ENCODE data around the gene OLFML2B. TPM values are rescaled to one million over a fixed set of nuclear protein-coding genes. Genes with fewer than 3 reads are reported as not detected.
A peak's percentile ranks its signal among the peaks of the same experiment; 100 is the strongest.
"Not testable (repeated sequence)": the region's sequence is repeated elsewhere in the genome, so short reads cannot be mapped to it uniquely, and the experiment has no call there.

The OLFML2B gene
- total and polyA plus RNA-seq, 2 experiments from 2014 or later = 0.36 to 1.9 TPM

DNA sequence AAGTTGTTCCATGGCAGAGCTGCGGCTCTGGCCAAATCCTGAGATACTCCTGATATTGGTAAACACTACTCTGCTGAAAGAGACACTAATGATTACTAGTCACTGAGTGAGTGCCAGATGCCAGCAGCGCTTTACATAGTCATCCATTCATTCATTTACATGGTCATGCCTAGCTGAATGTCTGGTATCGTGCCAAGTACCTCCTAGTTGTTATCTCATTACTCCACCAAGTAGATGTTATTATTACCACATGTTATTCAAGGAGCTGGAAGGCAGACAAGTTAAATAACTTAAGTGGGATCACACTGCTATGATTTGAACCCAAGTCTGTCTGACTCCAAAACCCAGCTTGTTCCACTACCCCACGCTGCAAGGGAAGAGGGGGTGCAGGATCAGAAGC is 4.7 kb downstream of the OLFML2B start:
- no peak overlapping the region for H3K27ac ChIP-seq
- peaks cover 4% of the 10 kb centered on the region for H3K4me1 ChIP-seq (ENCODE audit: low read depth)
- no peak overlapping the region for H3K4me3 ChIP-seq
- peaks cover 15% of the 10 kb centered on the region for H3K27me3 ChIP-seq
- peak in 1 of 2 donors; percentile 83 for DNase-seq (ENCODE audit: low read depth in 1 of 2, low spot score in 1 of 2)
- TF ChIP-seq, protein P1, sequence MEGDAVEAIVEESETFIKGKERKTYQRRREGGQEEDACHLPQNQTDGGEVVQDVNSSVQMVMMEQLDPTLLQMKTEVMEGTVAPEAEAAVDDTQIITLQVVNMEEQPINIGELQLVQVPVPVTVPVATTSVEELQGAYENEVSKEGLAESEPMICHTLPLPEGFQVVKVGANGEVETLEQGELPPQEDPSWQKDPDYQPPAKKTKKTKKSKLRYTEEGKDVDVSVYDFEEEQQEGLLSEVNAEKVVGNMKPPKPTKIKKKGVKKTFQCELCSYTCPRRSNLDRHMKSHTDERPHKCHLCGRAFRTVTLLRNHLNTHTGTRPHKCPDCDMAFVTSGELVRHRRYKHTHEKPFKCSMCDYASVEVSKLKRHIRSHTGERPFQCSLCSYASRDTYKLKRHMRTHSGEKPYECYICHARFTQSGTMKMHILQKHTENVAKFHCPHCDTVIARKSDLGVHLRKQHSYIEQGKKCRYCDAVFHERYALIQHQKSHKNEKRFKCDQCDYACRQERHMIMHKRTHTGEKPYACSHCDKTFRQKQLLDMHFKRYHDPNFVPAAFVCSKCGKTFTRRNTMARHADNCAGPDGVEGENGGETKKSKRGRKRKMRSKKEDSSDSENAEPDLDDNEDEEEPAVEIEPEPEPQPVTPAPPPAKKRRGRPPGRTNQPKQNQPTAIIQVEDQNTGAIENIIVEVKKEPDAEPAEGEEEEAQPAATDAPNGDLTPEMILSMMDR (IDR thresholded peaks at IDR 0.05; ENCODE audit: low read depth, low read length) = no peak
- no peaks in the 10 kb centered on the region for H3K36me3 ChIP-seq
- no peaks in the 10 kb centered on the region for H3K9me3 ChIP-seq (ENCODE audit: low read depth)

DNA sequence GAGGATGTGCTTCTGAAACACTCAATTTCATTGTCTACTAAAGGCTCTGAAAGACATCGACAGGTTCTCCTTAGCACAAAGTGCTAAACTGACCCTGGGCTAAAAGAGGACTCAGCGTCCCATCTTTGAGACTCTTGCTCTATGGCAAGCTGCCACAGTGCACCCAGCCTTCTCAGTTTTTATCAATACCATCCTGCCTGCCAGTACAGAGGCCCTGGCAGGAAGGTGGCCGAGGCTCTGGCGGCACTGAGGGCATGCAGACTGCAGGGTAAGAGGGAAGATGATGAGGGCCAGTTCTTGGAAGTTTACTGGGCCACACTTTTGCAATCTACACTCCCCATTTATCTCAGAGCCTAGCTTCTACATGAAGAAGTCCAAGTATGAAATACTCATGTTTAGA is 5.3 kb downstream of the OLFML2B start:
- H3K4me1 ChIP-seq (ENCODE audit: low read depth) = peaks cover 4% of the 10 kb centered on the region
- no peak overlapping the region for H3K4me3 ChIP-seq
- no peak overlapping the region for H3K27ac ChIP-seq
- no peaks in the 10 kb centered on the region for H3K36me3 ChIP-seq
- DNase-seq (ENCODE audit: low read depth in 1 of 2, low spot score in 1 of 2) = no peak
- H3K27me3 ChIP-seq = peaks cover 10% of the 10 kb centered on the region
- TF ChIP-seq, protein P1 (IDR thresholded peaks at IDR 0.05; ENCODE audit: low read depth, low read length) = no peak
- H3K9me3 ChIP-seq (ENCODE audit: low read depth) = no peaks in the 10 kb centered on the region

DNA sequence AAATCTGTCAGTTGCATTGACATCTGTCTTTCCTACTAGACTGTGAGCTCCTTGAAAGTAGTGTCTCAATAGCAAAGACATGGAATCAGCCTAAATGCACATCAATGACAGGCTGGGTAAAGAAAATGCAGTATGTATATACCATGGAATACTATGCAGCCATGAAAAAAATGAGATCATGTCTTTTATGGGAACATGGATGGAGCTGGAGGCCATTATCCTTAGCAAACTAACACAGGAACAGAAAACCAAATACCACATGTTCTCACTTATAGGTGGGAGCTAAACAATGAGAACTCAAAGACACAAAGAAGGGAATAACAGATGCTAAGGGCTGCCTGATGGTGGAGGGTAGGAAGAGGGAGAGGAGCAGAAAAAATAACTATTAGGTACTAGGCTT is 5.9 kb downstream of the OLFML2B start:
- H3K27me3 ChIP-seq; H3K4me3 ChIP-seq; H3K27ac ChIP-seq; DNase-seq (ENCODE audit: low read depth in 1 of 2, low spot score in 1 of 2); H3K9me3 ChIP-seq (ENCODE audit: low read depth); H3K36me3 ChIP-seq; H3K4me1 ChIP-seq (ENCODE audit: low read depth): not testable (repeated sequence)

DNA sequence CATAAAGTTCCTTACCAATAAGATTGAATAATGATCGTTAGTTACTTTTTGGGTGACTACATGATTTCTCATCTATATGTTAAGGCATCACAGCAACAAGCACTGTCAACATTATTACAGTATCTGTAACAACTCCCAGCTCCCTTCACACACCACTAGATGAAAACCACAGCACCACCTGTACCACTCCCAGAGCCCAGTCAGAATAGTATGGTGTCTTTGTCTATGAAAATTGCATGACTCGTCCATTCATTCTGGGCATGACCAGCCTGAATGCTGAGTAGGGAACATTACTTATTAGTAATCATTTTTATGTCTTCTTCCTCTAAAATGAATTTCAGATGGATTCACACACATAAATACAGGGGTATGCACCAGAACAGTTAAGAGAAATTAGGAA is 7.0 kb downstream of the OLFML2B start:
- no peaks in the 10 kb centered on the region for H3K36me3 ChIP-seq
- H3K4me1 ChIP-seq (ENCODE audit: low read depth) = peaks cover 8% of the 10 kb centered on the region
- H3K27me3 ChIP-seq = no peaks in the 10 kb centered on the region
- H3K4me3 ChIP-seq = no peak overlapping the region
- H3K27ac ChIP-seq = no peak overlapping the region
- no peaks in the 10 kb centered on the region for H3K9me3 ChIP-seq (ENCODE audit: low read depth)
- TF ChIP-seq, protein P1 (IDR thresholded peaks at IDR 0.05; ENCODE audit: low read depth, low read length) = no peak
- DNase-seq (ENCODE audit: low read depth in 1 of 2, low spot score in 1 of 2) = no peak

DNA sequence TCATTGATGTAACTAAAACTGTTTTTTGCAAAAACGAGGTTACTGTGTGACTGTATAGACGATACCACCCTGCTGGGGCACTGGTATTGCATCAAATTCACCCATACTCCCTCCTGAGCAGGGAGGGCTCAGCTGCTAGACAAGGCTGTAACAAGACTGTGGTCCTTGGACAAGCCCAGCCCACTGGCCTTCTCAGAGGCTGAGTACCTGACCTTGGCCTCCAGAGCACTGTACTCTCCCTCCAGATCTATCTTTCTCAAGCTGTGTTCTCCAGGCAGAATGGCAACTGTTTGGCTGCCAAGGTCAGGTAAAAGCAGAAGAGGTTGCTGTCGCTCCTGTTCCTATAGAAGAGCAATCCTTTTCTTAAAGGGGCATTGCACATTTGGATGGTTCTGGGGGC is 8.5 kb downstream of the OLFML2B start:
- Histone ChIP-seq H3K36me3 (no peaks in the 10 kb centered on the region), H3K4me1 (ENCODE audit: low read depth) (peaks cover 11% of the 10 kb centered on the region), H3K27ac (no peak overlapping the region), H3K9me3 (ENCODE audit: low read depth) (no peaks in the 10 kb centered on the region), H3K27me3 (no peaks in the 10 kb centered on the region), H3K4me3 (no peak overlapping the region)
- DNase-seq (ENCODE audit: low read depth in 1 of 2, low spot score in 1 of 2) = no peak
- TF ChIP-seq, protein P1 (IDR thresholded peaks at IDR 0.05; ENCODE audit: low read depth, low read length) = no peak

DNA sequence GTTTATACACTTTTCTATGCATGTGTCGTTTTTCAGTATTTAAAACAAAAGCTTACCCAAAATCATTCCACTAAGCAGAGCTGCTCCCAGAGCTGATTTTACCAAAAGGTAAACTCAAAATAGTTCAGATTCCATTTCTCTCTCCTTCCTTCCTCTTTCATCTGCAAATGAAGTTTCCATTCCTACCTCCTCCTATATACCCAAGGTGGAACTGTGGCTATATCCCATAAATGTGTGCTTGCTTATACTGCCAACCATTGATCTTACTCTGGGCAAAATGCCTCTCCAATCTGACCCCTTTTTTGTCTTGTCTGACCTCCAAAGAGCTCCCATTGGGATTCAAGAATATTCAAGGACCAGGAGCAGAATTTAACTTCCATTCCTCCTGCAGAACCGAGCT is 9.5 kb downstream of the OLFML2B start:
- Histone ChIP-seq H3K4me3 (no peak overlapping the region), H3K4me1 (ENCODE audit: low read depth) (peaks cover 11% of the 10 kb centered on the region), H3K27me3 (no peaks in the 10 kb centered on the region), H3K36me3 (no peaks in the 10 kb centered on the region), H3K9me3 (ENCODE audit: low read depth) (no peaks in the 10 kb centered on the region), H3K27ac (no peak overlapping the region)
- TF ChIP-seq, protein P1 (IDR thresholded peaks at IDR 0.05; ENCODE audit: low read depth, low read length) = no peak
- DNase-seq (ENCODE audit: low read depth in 1 of 2, low spot score in 1 of 2) = no peak
